ENCODE results near the gene SPTY2D1. TPM values are rescaled to one million over a fixed set of nuclear protein-coding genes. Genes with fewer than 3 reads are reported as not detected.
"Not testable (repeated sequence)": the region's sequence is repeated elsewhere in the genome, so short reads cannot be mapped to it uniquely, and the experiment has no call there.

Gene SPTY2D1
- total RNA-seq, 1 donor, result 62.2 TPM

GRCh38 chr11:18599739-18600230, 34.4 kb downstream of the SPTY2D1 start, which contains the start of gene MISFA:
Gene MISFA, plus strand, starts transcription at chr11:18599789. Its CDS starts 140 bp downstream, at chr11:18599929.
- no peaks in the 10 kb centered on the region for H3K4me1 ChIP-seq (ENCODE audit: insufficient read depth, low read length)
- H3K27me3 ChIP-seq (ENCODE audit: insufficient read depth, low read length), result no peaks in the 10 kb centered on the region
- no peaks in the 10 kb centered on the region for H3K9me3 ChIP-seq (ENCODE audit: low read depth, low read length)
- no peak within 1 kb of the TSS for H3K4me3 ChIP-seq (ENCODE audit: low read length)

GRCh38 chr11:18594999-18595749, 39.0 kb downstream of the SPTY2D1 start:
- Histone ChIP-seq H3K4me3 (ENCODE audit: low read length) (no peak overlapping the region), H3K9me3 (ENCODE audit: low read depth, low read length) (no peaks in the 10 kb centered on the region), H3K4me1 (ENCODE audit: insufficient read depth, low read length) (peaks cover 5% of the 10 kb centered on the region), H3K27me3 (ENCODE audit: insufficient read depth, low read length) (no peaks in the 10 kb centered on the region)

- peaks cover 15% of the 10 kb centered on the region for H3K4me1 ChIP-seq (ENCODE audit: insufficient read depth, low read length)
- not testable (repeated sequence) for H3K4me3 ChIP-seq (ENCODE audit: low read length); H3K9me3 ChIP-seq (ENCODE audit: low read depth, low read length); H3K27me3 ChIP-seq (ENCODE audit: insufficient read depth, low read length)
These were observed 40.1 kb downstream of the SPTY2D1 start for GRCh38 chr11:18594088-18594487.

- no peak overlapping the region for H3K4me3 ChIP-seq (ENCODE audit: low read length)
- no peaks in the 10 kb centered on the region for H3K9me3 ChIP-seq (ENCODE audit: low read depth, low read length)
- no peaks in the 10 kb centered on the region for H3K27me3 ChIP-seq (ENCODE audit: insufficient read depth, low read length)
- peaks cover 32% of the 10 kb centered on the region for H3K4me1 ChIP-seq (ENCODE audit: insufficient read depth, low read length)
These were observed 43.6 kb downstream of the SPTY2D1 start for GRCh38 chr11:18590571-18590970.

GRCh38 chr11:18588297-18589252, 45.6 kb downstream of the SPTY2D1 start, which contains the start of gene UEVLD:
Gene UEVLD, minus strand, starts transcription at chr11:18588734. Its CDS starts 80 bp downstream, at chr11:18588654.
- no peaks in the 10 kb centered on the region for H3K27me3 ChIP-seq (ENCODE audit: insufficient read depth, low read length)
- peak within 1 kb of the TSS; percentile 72 for H3K4me3 ChIP-seq (ENCODE audit: low read length)
- peaks cover 32% of the 10 kb centered on the region for H3K4me1 ChIP-seq (ENCODE audit: insufficient read depth, low read length)
- H3K9me3 ChIP-seq (ENCODE audit: low read depth, low read length), result no peaks in the 10 kb centered on the region

GRCh38 chr11:18581825-18582224, 52.3 kb downstream of the SPTY2D1 start:
- peaks cover 2% of the 10 kb centered on the region for H3K4me1 ChIP-seq (ENCODE audit: insufficient read depth, low read length)

GRCh38 chr11:18580113-18580766, 53.9 kb downstream of the SPTY2D1 start:
- Histone ChIP-seq H3K4me3 (ENCODE audit: low read length) (no peak overlapping the region), H3K4me1 (ENCODE audit: insufficient read depth, low read length) (no peaks in the 10 kb centered on the region), H3K9me3 (ENCODE audit: low read depth, low read length) (no peaks in the 10 kb centered on the region), H3K27me3 (ENCODE audit: insufficient read depth, low read length) (no peaks in the 10 kb centered on the region)

More at GRCh38 chr11:18581825-18582224, 52.3 kb downstream of the SPTY2D1 start:
- no peak overlapping the region for H3K4me3 ChIP-seq (ENCODE audit: low read length)
- H3K9me3 ChIP-seq (ENCODE audit: low read depth, low read length), result no peaks in the 10 kb centered on the region
- no peaks in the 10 kb centered on the region for H3K27me3 ChIP-seq (ENCODE audit: insufficient read depth, low read length)

- no peaks in the 10 kb centered on the region for H3K4me1 ChIP-seq (ENCODE audit: insufficient read depth, low read length)
- no peaks in the 10 kb centered on the region for H3K27me3 ChIP-seq (ENCODE audit: insufficient read depth, low read length)
- no peak overlapping the region for H3K4me3 ChIP-seq (ENCODE audit: low read length)
- no peaks in the 10 kb centered on the region for H3K9me3 ChIP-seq (ENCODE audit: low read depth, low read length)
These were observed 55.1 kb downstream of the SPTY2D1 start for GRCh38 chr11:18578975-18579598.

- Histone ChIP-seq H3K27me3 (ENCODE audit: insufficient read depth, low read length) (no peaks in the 10 kb centered on the region), H3K4me1 (ENCODE audit: insufficient read depth, low read length) (no peaks in the 10 kb centered on the region), H3K9me3 (ENCODE audit: low read depth, low read length) (no peaks in the 10 kb centered on the region), H3K4me3 (ENCODE audit: low read length) (no peak overlapping the region)
These were observed 58.8 kb downstream of the SPTY2D1 start for GRCh38 chr11:18575361-18575760.

- H3K9me3 ChIP-seq (ENCODE audit: low read depth, low read length), result no peaks in the 10 kb centered on the region
- H3K27me3 ChIP-seq (ENCODE audit: insufficient read depth, low read length), result no peaks in the 10 kb centered on the region
- H3K4me1 ChIP-seq (ENCODE audit: insufficient read depth, low read length), result no peaks in the 10 kb centered on the region
- H3K4me3 ChIP-seq (ENCODE audit: low read length), result no peak overlapping the region
These were observed 67.1 kb downstream of the SPTY2D1 start for GRCh38 chr11:18567081-18567480.

GRCh38 chr11:18566406-18566805, 67.7 kb downstream of the SPTY2D1 start:
- no peaks in the 10 kb centered on the region for H3K27me3 ChIP-seq (ENCODE audit: insufficient read depth, low read length)
- H3K9me3 ChIP-seq (ENCODE audit: low read depth, low read length), result no peaks in the 10 kb centered on the region
- no peak overlapping the region for H3K4me3 ChIP-seq (ENCODE audit: low read length)
- no peaks in the 10 kb centered on the region for H3K4me1 ChIP-seq (ENCODE audit: insufficient read depth, low read length)

GRCh38 chr11:18564149-18564548, 70.0 kb downstream of the SPTY2D1 start:
- no peaks in the 10 kb centered on the region for H3K27me3 ChIP-seq (ENCODE audit: insufficient read depth, low read length)
- H3K9me3 ChIP-seq (ENCODE audit: low read depth, low read length), result no peaks in the 10 kb centered on the region
- H3K4me1 ChIP-seq (ENCODE audit: insufficient read depth, low read length), result no peaks in the 10 kb centered on the region
- H3K4me3 ChIP-seq (ENCODE audit: low read length), result no peak overlapping the region

- Histone ChIP-seq H3K9me3 (ENCODE audit: low read depth, low read length) (no peaks in the 10 kb centered on the region), H3K4me3 (ENCODE audit: low read length) (no peak overlapping the region), H3K4me1 (ENCODE audit: insufficient read depth, low read length) (no peaks in the 10 kb centered on the region), H3K27me3 (ENCODE audit: insufficient read depth, low read length) (no peaks in the 10 kb centered on the region)
These were observed 70.9 kb downstream of the SPTY2D1 start for GRCh38 chr11:18563090-18563730.
